Subcutaneous abdominal adipose tissue (tissue), 5 donors: ENCODE data around the gene HS6ST3.

Experiments
- H3K27ac ChIP-seq: one replicate; pipeline ENCODE4 v1.7.0; 2013; ENCODE audit warnings: low read depth, mild to moderate bottlenecking, inconsistent platforms, low read length, moderate library complexity
- H3K27me3 ChIP-seq, 5 donors: one replicate each; pipeline ENCODE4 v1.7.0; 2013; ENCODE audit warnings: low read length in 5 of 5, inconsistent platforms in 1 of 5; ENCODE audit not compliant: control insufficient read depth in 5 of 5, insufficient read depth in 4 of 5
- H3K36me3 ChIP-seq, 5 donors: one replicate each; pipeline ENCODE4 v1.7.0; 2013; ENCODE audit warnings: low read length in 5 of 5; ENCODE audit not compliant: control insufficient read depth in 5 of 5, insufficient read depth in 5 of 5
- H3K4me1 ChIP-seq, 5 donors: one replicate each; pipeline ENCODE4 v1.7.0; 2013; ENCODE audit warnings: low read length in 5 of 5, mild to moderate bottlenecking in 3 of 5, moderate library complexity in 1 of 5; ENCODE audit not compliant: control insufficient read depth in 5 of 5, insufficient read depth in 5 of 5
- H3K4me3 ChIP-seq, 5 donors: one replicate each; pipeline ENCODE4 v1.7.0; 2013; ENCODE audit warnings: low read length in 5 of 5, low read depth in 1 of 5
- H3K9ac ChIP-seq, 5 donors: one replicate each; pipeline ENCODE4 v1.7.0; 2013; ENCODE audit warnings: low read length in 5 of 5, mild to moderate bottlenecking in 4 of 5, moderate library complexity in 3 of 5
- H3K9me3 ChIP-seq, 5 donors: one replicate each; pipeline ENCODE4 v1.7.0; 2013; ENCODE audit warnings: low read length in 5 of 5; ENCODE audit not compliant: control insufficient read depth in 5 of 5
- donor health status: healthy.
- donor health status: healthy.
- donor health status: healthy.
- donor health status: healthy.
- donor health status: healthy.

Gene HS6ST3

GRCh38 chr13:96646515-96647211 is 556.8 kb downstream of the HS6ST3 start:
- Histone ChIP-seq H3K9me3 (peaks cover 4 to 20% (median 9%) of the 10 kb centered on the region in 5 donors), H3K4me1 (no peaks in the 10 kb centered on the region), H3K36me3 (no peaks in the 10 kb centered on the region), H3K4me3 (no peak overlapping the region), H3K27ac (no peak overlapping the region), H3K27me3 (no peaks in the 10 kb centered on the region), H3K9ac (no peak overlapping the region)

DNA sequence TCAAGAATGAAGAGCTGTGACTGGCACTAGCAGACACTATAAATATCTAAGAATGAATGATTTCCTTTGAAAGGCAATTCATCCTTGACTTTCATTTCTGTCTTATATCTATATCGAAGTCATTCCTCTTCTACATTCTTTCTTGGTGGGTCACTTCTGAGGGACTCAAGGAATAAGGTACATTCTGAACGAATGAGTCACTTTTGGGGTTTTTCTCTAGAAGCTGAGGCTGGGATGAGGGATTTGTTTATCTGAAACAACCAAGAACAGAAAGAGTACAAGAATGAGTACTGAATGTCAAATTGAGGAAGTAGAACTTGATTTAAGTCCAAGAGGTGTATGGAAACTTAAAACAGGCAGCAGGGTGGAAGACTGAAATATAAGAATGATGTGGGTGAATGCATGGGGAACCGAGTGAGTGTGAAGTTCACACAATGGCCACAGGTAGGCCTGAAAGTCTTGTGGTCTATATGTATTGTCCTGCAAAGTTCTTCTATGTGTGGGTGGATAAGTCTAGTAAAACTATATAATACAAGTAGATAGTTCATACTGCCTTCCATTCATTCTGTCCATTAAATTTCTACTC is 560.5 kb downstream of the HS6ST3 start:
- peaks cover 3 to 6% (median 4%) of the 10 kb centered on the region in 5 donors for H3K9me3 ChIP-seq
- no peak overlapping the region for H3K27ac ChIP-seq
- H3K36me3 ChIP-seq, result no peaks in the 10 kb centered on the region
- H3K9ac ChIP-seq, result no peak overlapping the region
- H3K4me1 ChIP-seq, result no peaks in the 10 kb centered on the region
- H3K4me3 ChIP-seq, result no peak overlapping the region
- H3K27me3 ChIP-seq, result no peaks in the 10 kb centered on the region

GRCh38 chr13:96651598-96651997 is 561.7 kb downstream of the HS6ST3 start:
- H3K9ac ChIP-seq, result no peak overlapping the region
- no peaks in the 10 kb centered on the region for H3K4me1 ChIP-seq
- no peaks in the 10 kb centered on the region for H3K27me3 ChIP-seq

DNA sequence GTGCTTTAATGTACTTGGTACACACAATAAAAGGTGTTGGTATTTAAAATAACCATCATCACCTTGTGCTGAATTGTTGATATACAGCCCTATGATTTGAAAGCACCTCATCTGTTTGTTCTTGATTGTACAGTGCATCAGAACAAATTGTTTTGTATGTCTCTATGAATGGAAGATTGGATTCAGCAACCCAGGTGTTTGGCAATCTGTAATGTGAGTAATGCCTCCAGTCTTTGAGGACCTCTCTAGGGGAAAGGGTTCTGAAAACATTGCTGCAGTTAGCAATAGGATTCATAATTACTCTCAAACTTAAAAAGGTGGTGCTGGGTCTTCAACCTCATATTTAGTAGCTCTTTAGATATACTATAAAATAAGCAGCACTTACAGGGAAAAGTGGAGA is 562.6 kb downstream of the HS6ST3 start:
- H3K27me3 ChIP-seq, result no peaks in the 10 kb centered on the region
- H3K27ac ChIP-seq, result no peak overlapping the region
- H3K4me3 ChIP-seq, result no peak overlapping the region
- H3K4me1 ChIP-seq, result no peaks in the 10 kb centered on the region
- no peaks in the 10 kb centered on the region for H3K36me3 ChIP-seq
- no peak overlapping the region for H3K9ac ChIP-seq
- H3K9me3 ChIP-seq, result no peaks in the 10 kb centered on the region

More at GRCh38 chr13:96651598-96651997, 561.7 kb downstream of the HS6ST3 start:
- H3K36me3 ChIP-seq, result no peaks in the 10 kb centered on the region
- no peak overlapping the region for H3K4me3 ChIP-seq
- no peak overlapping the region for H3K27ac ChIP-seq
- peaks cover 0 to 2% (median 0%) of the 10 kb centered on the region in 5 donors for H3K9me3 ChIP-seq

- Histone ChIP-seq H3K27ac (no peak overlapping the region), H3K4me1 (no peaks in the 10 kb centered on the region), H3K4me3 (no peak overlapping the region), H3K9me3 (peaks cover 0 to 19% (median 16%) of the 10 kb centered on the region in 5 donors), H3K36me3 (no peaks in the 10 kb centered on the region), H3K27me3 (no peaks in the 10 kb centered on the region), H3K9ac (no peak overlapping the region)
Measured at GRCh38 chr13:96661612-96662011, 571.7 kb downstream of the HS6ST3 start.

DNA sequence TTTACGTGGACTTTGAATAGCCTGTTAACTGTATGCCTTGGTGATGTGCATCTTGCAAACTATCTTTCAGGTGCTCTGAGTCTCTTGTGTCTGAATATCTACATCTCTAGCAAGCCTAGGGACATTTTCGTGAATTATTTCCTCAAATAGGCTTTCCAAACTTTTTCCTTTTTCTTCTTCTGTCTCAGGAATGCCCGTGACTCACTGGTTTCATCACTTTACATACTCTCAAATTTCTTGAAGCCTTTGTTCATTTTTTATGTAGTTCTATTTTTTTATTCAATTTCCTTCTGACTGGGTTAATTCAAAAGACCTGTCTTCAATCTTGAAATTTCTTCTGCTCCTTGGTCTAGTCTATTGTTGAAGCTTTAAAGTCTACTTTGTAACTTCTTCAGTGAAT is 572.1 kb downstream of the HS6ST3 start:
- H3K36me3 ChIP-seq, result no peaks in the 10 kb centered on the region
- H3K27me3 ChIP-seq, result no peaks in the 10 kb centered on the region
- no peaks in the 10 kb centered on the region for H3K4me1 ChIP-seq
- no peak overlapping the region for H3K4me3 ChIP-seq
- no peak overlapping the region for H3K9ac ChIP-seq
- H3K27ac ChIP-seq, result no peak overlapping the region
- peaks cover 0 to 19% (median 16%) of the 10 kb centered on the region in 5 donors for H3K9me3 ChIP-seq

DNA sequence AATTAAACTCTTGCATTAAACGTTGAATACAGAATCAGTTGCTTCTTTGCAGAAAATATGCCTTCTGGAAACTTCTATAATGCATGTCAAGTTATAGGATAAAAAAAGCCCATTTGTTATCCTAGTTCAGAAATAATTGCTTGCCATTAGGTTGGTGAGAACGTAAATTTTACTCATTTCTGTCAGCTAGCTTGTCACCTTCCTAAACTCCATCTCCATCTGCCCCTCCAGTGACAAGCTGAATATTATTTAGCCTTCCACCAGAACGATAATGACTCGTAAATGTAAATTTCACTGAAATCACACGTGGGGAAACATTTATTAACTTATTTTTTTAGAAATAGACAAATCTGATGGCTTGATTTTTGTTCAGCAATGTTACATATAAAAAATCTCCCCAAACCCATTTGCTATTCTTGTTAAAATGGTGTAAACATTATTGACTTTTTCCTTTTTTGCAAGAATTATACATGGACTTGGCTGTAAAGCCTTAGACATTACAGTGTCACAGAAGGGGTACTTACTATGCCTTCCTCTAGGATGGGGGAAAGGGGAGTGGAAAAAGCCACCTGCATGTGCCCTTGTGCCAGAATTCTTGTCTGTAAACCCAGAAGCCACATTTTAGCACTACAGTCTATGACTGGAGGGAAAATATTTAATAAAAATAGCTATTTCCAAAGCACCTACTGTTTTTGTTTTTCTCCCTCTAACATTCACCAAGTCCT is 577.5 kb downstream of the HS6ST3 start:
- Histone ChIP-seq H3K27ac (no peak overlapping the region), H3K4me1 (no peaks in the 10 kb centered on the region), H3K4me3 (no peak overlapping the region), H3K27me3 (no peaks in the 10 kb centered on the region), H3K9ac (no peak overlapping the region), H3K9me3 (peaks cover 0 to 8% (median 4%) of the 10 kb centered on the region in 5 donors), H3K36me3 (no peaks in the 10 kb centered on the region)

DNA sequence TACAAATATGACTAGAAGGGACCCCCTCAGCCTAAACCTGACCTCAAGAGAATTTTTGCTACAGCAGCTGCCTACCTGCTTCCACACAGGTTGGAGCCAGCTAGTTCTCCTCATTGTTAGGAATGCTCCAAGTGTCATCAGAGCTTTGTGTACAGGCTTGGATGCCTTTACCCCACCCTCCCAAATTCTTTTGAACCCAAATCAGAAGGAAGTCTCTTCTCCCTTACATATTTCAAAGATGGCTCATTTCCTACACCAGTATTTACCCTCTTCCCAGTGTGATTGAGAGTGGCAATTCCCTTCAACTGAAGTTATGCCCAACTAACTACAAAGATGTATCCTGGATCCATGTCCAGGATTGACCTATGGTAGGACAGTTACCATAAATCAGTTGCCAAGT is 581.2 kb downstream of the HS6ST3 start:
- no peaks in the 10 kb centered on the region for H3K4me1 ChIP-seq
- H3K9me3 ChIP-seq, result peaks cover 0 to 2% (median 0%) of the 10 kb centered on the region in 5 donors
- no peaks in the 10 kb centered on the region for H3K27me3 ChIP-seq
- no peak overlapping the region for H3K4me3 ChIP-seq
- no peaks in the 10 kb centered on the region for H3K36me3 ChIP-seq
- H3K27ac ChIP-seq, result no peak overlapping the region
- no peak overlapping the region for H3K9ac ChIP-seq

GRCh38 chr13:96672016-96672415 is 582.1 kb downstream of the HS6ST3 start:
- H3K4me1 ChIP-seq, result no peaks in the 10 kb centered on the region
- H3K4me3 ChIP-seq, result no peak overlapping the region
- no peaks in the 10 kb centered on the region for H3K36me3 ChIP-seq
- H3K9ac ChIP-seq, result no peak overlapping the region
- H3K27me3 ChIP-seq, result no peaks in the 10 kb centered on the region
- peaks cover 0 to 2% (median 0%) of the 10 kb centered on the region in 5 donors for H3K9me3 ChIP-seq
- no peak overlapping the region for H3K27ac ChIP-seq

DNA sequence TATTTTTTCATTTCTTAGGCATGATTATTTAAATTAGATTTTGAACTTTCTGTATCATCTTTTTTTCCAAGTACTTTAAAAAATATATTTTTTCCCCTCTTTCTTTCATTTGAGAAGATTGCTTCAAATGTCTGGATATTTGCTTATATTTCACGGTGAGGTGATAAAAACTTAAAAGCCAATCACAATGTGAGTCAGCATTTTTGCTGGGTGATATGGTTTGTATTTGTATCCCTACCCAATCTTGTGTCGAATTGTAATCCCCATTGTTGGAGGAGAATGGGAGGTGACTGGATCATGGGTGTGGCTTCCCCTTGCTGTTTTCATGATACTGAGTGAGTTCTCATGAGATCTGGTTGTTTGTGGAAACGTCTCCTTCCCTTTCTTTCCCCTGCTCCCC is 583.9 kb downstream of the HS6ST3 start:
- Histone ChIP-seq H3K4me1 (no peaks in the 10 kb centered on the region), H3K9me3 (peaks cover 0 to 6% (median 0%) of the 10 kb centered on the region in 5 donors), H3K4me3 (no peak overlapping the region), H3K27ac (no peak overlapping the region), H3K36me3 (no peaks in the 10 kb centered on the region), H3K27me3 (no peaks in the 10 kb centered on the region), H3K9ac (no peak overlapping the region)
